ENCODE measurements around the gene FARSB. TPM values are rescaled to one million over a fixed set of nuclear protein-coding genes. Genes with fewer than 3 reads are reported as not detected.

The FARSB gene
- total RNA-seq, 1 experiment from 2014 or later: 50.7 TPM

- no peak for TF ChIP-seq FOSL1 (IDR thresholded peaks at IDR 0.05; ENCODE audit: low read depth)
- TF ChIP-seq EZH2 (IDR thresholded peaks at IDR 0.05): no peak
- TF ChIP-seq EZH2phosphoT487 (IDR thresholded peaks at IDR 0.05; ENCODE audit: borderline replicate concordance): no peak
These were observed 33.4 kb upstream of the FARSB start (continued) for GRCh38 chr2:222689322-222689721.

- Histone ChIP-seq H3K9ac (ENCODE audit: low read length) (no peak overlapping the region), H3K27ac (ENCODE audit: low read depth, low read length) (no peak overlapping the region), H3K79me2 (ENCODE audit: insufficient read depth, low read length) (no peaks in the 10 kb centered on the region), H3K4me1 (ENCODE audit: control insufficient read depth in 1 of 2, insufficient read depth in 2 of 2, low read length in 2 of 2) (peaks cover 0 to 7% of the 10 kb centered on the region in 2 experiments; a peak in 2 of 4 replicates), H3K9me2 (ENCODE audit: insufficient read depth) (no peaks in the 10 kb centered on the region), H3K4me2 (ENCODE audit: low read length) (no peak overlapping the region), H4K20me1 (ENCODE audit: insufficient read depth) (no peaks in the 10 kb centered on the region), H3K4me3 (replicated peaks in 1 of 2; ENCODE audit: low read depth in 1 of 2, low read length in 2 of 2) (no peak overlapping the region), H3K36me3 (ENCODE audit: control insufficient read depth in 1 of 2, insufficient read depth in 2 of 2, low read length in 2 of 2) (no peaks in the 10 kb centered on the region), H3K27me3 (ENCODE audit: insufficient read depth, low read length) (no peaks in the 10 kb centered on the region), H3K9me3 (ENCODE audit: control insufficient read depth in 1 of 2, insufficient read depth in 1 of 2, low read depth in 1 of 2, low read length in 2 of 2) (no peaks in the 10 kb centered on the region), H2AFZ (ENCODE audit: low read depth, low read length, poor library complexity, severe bottlenecking) (no peak overlapping the region)
- ChIA-PET POLR2A (no interaction called here), CTCF (interaction anchor here (1.0 kb wide), 1 partner anchor 371 kb away, joined by 4 read pairs; no protein-coding TSS in a partner anchor), RAD21 (ENCODE audit: low non-redundant PET in 1 of 2, low total read pairs in 2 of 2, uncharacterized antibody in 2 of 2, unreplicated experiment in 2 of 2) (no interaction called here)
- no TSS peak for BruUV-seq (replicated peaks)
- no peak for TF ChIP-seq ELF1 (IDR thresholded peaks at IDR 0.05; ENCODE audit: borderline replicate concordance, low read depth)
- no peak for TF ChIP-seq TCF7L2 (IDR thresholded peaks at IDR 0.05; ENCODE audit: borderline replicate concordance, extremely low read depth, insufficient read depth, insufficient read length)
- TF ChIP-seq, protein P1, sequence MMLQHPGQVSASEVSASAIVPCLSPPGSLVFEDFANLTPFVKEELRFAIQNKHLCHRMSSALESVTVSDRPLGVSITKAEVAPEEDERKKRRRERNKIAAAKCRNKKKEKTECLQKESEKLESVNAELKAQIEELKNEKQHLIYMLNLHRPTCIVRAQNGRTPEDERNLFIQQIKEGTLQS (IDR thresholded peaks at IDR 0.05): no peak
- TF ChIP-seq EZH2 (IDR thresholded peaks at IDR 0.05): no peak
- no peak for TF ChIP-seq RAD21 (IDR thresholded peaks at IDR 0.05; ENCODE audit: low read depth)
- TF ChIP-seq JUND (IDR thresholded peaks at IDR 0.05): no peak
- TF ChIP-seq SRF (IDR thresholded peaks at IDR 0.05; ENCODE audit: low read depth): no peak
- no peak for TF ChIP-seq CEBPB (IDR thresholded peaks at IDR 0.05; ENCODE audit: low read depth)
- no peak for TF ChIP-seq MAX (IDR thresholded peaks at IDR 0.05)
- TF ChIP-seq CBX3 (IDR thresholded peaks at IDR 0.05; ENCODE audit: low read depth): no peak
- no peak for TF ChIP-seq SP1 (IDR thresholded peaks at IDR 0.05; ENCODE audit: low read depth)
- intact Hi-C loops (cut with micrococcal nuclease): no loop called here
- no peak for ATAC-seq
- DNase-seq (ENCODE audit: low read depth, low spot score): no peak
These were observed 33.0 kb upstream of the FARSB start for GRCh38 chr2:222688917-222689316.
